PC-3 (cell line): Measurements from ENCODE around the gene REEP1.

Experiments used
- CTCF ChIP-seq: fragments of 300-600 bp; sonication (generic); conservative IDR thresholded peaks from 2 replicates; pipeline ENCODE4 v1.5.1; 2017; ENCODE audit warnings: antibody characterized with exemption, low read depth, mild to moderate bottlenecking, low read length
- EZH2 ChIP-seq: fragments of 300-600 bp; sonication (generic); IDR thresholded peaks from one replicate; pipeline ENCODE4 v1.6.1; 2017; ENCODE audit warnings: antibody characterized with exemption, mild to moderate bottlenecking, low read length; ENCODE audit not compliant: unreplicated experiment
- EZH2phosphoT487 ChIP-seq: fragments of 300-600 bp; sonication (generic); IDR thresholded peaks from 2 replicates; pipeline ENCODE4 v1.6.1; 2018; ENCODE audit warnings: mild to moderate bottlenecking, antibody characterized with exemption, low read length, borderline replicate concordance

GRCh38 chr2:86272111-86272510 is 65.3 kb downstream of the REEP1 start:
- no peak for TF ChIP-seq CTCF
- no peak for TF ChIP-seq EZH2
- no peak for TF ChIP-seq EZH2phosphoT487
